NCI-H510A (cell line): ENCODE results near the gene KDM4C.

Source experiments
- DNase-seq: peaks from one replicate; lab custom pipeline; 2025; lab: John Stamatoyannopoulos, UW

The KDM4C gene

DNA sequence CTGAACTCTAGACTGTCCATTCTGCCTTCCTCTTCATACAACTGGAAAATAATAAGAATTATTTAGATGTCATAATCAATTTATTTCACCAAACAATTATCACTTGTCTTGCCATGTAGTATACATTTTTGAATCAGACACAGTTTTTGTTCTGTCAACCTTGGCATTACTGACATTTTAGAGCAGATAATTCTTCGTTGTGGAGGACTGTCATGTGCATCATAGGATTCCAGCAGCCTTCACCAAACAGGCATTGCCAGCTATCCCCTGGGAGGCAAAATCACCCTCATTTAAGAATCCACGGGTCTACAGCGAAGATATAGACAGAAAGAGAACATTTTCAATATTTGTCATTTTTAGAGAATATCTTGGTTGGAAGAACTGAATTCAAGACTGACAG lies 293.9 kb downstream of the KDM4C start:
- no peak for DNase-seq

DNA sequence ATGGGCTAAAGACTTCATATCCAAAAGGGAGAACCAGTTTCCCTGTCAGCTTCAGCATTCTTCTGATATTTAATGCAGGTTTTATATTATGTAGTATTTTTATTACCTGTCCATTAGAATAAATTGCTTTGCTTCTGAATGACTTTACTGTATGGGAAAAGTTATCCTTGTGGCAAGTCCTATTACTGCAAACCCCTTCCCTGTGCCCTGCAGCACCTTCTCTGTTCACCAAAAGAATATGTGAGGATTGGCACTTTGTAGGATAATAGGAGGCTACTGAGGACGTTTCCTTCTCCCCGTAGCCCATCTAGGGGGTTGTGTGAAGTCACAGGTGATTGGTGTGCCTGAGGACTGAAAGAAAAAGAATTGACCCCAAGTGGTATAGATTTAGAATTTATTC lies 296.1 kb downstream of the KDM4C start:
- DNase-seq: no peak

DNA sequence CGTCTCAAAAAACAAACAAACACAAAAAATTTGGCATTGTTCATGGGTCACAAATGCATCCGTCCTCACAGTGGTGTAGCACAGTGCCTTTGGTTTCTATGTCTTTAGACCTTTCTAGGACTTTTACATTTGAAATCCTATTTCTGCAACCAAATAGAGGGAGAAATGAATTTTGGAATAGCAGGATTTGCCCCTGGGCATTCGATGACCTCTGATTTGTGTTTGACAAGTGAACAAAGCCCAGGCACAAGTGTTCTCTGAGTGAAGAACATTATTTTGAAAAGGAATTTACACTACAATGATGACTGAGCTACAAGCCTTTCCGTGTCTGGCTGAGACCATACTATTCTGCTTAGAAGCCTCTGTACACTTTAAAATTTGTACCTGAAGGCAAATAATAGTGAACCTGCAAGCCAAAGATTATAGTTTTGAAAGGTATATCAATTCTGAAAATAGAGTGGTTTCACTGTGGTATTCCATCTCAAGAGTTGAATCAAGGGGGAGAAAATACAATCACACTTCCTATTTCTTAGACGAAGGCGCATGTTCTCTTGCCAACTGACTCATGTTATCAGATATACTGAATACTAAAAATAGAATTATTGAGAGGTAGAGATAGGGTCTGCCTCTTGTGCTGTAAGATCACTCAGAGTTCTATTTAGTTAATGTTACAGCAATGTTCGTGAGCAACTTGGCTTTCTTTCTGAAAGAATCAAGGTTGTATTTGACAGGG lies 297.6 kb downstream of the KDM4C start:
- no peak for DNase-seq

DNA sequence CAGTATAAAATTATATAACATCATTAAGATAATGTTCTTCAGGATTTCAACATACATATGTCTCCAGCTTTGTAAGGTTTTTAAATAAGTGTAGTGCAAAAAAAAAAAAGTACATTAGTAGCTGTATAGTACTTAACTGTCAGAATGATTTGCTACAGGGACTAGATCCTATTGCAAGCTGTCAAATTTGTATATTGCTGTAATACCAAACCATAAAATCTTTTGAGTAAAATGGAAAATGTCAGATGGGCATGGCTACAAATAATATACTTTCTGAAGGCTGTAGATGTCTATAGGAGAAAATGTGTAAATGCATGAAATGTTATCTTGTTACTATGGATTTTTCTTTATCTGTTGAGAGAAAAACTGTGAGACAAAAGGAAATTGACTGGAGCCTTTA lies 298.5 kb downstream of the KDM4C start:
- no peak for DNase-seq

DNA sequence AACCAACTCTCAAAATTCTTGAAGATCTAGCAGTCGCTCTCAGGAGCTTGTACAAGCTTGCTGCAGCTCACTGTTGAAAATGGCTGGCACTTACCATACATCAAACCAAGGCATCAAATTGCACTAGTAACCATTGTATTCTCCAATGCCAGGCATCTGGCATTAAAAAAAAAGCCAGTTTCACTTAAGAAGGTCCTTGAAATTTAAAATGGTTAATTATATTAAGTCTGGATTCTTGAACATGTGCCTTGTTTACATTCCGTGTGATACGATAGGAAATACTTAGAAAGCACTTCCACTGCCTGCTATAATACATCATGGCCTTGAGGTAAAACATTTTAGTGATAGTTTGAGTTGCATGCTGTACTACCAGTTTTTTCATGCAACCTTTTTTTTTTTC lies 300.7 kb downstream of the KDM4C start:
- DNase-seq: no peak

DNA sequence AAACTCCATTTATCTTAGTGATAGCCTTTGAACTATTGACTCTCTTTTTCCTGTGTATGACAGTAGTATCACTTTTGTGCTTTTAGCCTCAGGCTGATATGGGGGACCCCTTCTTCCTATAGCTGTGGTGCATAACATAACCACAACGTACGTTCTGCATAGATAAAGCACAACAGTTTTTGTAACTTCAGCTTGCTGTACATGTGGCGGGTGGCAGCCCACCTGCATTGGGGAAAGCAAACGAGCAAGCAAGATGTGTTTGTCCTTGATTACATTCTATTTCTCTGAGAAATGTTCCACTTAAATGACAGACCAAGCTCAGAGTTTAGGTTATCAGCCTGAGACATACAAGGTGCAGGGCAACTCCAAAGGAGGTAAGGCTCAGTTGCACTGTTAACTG lies 309.4 kb downstream of the KDM4C start:
- no peak for DNase-seq

DNA sequence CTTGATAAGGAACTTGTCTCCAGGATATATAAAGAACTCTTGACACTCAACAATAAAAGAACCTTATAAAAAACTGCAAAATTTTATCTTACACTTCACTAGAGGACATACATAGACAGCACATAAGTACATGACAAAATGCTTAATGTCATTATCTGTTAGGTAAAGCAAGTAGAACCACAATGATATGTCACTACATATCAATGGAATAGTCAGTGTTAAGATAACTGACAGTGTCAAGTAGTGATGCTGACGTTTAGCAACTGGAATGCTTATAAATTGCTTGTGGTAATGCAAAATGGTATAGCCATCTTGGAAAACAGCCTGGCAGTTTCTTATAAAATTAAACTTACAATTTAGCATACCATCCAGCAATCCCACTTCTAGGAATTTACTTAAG lies 314.1 kb downstream of the KDM4C start:
- no peak for DNase-seq

DNA sequence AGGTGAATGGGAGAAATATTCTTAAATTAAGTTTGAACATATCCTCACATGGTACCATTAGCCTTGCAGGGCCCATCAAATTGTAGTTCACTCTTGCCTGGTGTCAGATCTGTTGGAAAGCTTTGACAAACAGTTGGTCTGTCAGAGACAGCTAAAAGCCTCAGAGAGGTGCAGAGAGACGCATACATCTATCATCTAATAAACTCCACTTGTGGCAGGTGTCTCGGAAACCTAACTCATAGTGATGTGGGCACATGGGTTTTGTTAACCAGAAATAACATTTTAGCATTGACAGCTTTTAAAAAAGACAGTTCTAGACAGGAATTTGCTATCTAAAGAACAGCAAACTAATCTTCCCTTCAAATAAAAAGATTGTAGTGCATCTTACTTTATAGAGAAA lies 315.9 kb downstream of the KDM4C start:
- DNase-seq: no peak

DNA sequence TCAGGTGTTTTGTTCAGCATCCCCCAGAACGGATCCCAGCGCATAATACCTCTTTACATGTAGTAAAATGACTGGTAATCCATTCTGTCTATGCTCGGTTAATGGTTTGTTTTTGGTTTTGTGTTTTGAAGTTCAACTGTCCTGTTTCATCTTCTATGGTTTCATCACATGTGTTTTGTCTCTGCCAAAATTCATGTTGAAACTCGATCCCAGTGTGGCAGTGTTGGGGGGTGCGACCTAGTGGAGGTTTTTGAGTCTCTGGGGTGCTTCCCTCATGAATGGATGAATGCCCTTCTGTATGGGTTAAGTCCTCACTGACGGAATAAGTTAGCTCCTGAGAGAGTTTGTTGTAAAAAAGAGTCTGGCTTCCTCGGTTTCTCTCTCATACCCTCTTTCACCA lies 317.4 kb downstream of the KDM4C start:
- DNase-seq: no peak

DNA sequence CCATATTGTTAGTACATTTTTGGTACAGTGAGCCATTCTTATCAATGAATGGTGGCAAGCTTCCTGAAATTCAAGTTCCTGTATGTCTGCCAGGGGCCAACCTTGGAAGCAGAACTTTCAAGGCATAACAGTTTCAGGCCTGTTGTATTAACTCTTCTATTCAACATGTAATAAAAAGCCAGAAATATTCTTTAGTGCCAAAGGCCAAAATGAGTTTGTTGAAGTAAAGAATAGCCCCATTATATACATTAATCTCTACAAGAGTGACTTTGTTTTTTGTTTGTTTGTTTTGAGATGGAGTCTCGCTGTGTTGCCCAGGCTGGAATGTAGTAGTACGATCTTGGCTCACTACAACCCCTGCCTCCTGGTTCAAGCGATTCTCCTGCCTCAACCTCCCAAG lies 321.3 kb downstream of the KDM4C start:
- no peak for DNase-seq

DNA sequence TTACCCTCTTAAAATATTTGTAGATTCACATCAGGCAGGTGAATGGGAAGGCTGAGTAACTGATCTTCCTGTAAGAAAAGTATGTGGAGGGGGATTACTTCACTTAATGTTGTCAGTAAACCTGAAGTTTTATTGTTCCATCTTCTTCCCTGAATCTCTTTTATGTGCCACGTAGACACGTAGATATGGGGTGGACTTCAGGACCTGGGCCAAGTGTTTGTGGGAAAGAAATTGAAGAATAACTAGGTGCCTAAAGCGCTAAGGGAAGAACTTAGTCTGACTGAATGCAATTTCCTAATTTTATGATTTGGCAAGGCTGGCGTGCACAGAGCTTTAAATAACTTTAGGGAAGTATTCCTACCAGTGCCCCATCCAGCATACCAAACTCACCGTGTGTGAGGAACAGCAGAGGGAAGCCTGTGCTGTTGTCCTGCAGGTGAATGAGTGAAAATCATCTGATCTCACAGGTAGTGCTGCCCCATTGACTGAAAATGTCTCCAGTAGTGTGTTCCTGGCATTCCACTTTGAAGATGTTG lies 323.4 kb downstream of the KDM4C start:
- DNase-seq: no peak

DNA sequence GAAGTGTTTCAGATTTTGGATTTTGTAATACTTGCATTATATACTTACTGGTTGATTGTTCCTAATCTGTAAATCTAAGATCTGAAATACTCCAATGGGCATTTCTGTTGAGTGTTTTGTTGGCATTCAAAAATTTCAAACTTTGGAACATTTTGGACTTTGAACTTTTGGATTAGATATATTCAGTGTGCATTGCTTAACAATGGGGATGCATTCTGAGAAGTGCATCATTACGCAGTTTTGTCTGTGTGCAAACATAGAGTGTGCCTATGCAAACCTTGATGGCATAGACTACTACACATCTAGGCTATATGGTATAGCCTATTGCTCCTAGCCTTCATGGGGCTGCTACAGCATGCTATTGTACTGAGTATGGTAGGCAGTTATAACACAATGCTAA lies 325.4 kb downstream of the KDM4C start:
- DNase-seq: no peak

DNA sequence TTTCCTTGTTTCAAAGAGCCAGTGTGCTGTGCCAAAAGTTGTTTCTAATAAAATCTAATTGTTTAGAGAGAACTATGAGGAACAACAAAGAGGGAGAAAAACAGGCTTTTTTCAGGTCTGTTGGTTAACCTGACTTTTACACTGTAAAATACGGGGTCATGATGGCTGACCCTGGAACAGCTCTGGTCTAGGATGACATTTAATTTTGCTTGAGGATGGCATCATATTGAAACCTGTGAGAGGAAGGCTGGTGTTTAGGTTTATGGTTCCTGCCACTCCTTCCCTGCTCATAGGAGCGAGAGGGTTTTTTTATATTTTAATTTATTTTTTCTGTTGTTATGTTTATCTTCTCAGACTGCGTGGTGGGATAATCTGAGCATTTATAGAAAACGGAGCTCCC lies 327.6 kb downstream of the KDM4C start:
- no peak for DNase-seq

DNA sequence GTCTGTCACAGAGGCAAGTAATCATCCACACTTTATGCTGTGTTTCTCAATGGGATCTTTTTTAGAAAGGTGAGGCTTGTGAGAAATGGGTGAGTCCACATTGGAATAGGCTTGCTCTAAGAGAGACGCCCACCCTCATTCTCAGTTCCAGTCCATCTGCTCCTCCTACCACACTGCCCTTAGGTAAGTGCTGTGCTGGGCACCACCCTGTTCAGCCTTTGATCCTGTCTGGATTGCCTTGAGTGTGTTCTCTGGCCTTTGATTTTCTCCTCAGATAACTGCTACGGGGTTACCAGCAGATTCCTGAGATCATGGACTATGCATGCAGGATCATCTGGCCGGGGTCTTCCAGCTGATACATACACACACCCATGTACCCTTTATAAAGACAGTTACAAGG lies 328.6 kb downstream of the KDM4C start:
- DNase-seq: no peak

DNA sequence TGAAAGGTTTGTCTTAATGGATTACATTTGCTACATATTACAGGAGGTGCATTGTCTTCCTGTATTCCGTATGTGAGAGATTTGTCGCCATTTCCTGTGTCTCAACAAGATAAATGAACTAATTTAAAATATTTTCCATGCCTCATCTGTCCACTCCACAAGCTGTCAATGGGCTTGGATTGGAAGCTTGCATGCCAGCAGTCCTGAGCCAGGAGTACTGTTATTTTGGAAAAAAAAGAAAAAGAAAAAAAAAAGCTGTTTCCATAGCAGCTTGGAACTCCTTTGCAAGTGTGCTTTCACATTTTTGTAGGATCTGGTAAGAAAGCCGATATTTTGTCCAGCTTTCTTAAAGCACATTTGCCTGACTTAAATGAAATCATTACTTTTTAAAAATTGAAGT lies 330.8 kb downstream of the KDM4C start:
- no peak for DNase-seq

DNA sequence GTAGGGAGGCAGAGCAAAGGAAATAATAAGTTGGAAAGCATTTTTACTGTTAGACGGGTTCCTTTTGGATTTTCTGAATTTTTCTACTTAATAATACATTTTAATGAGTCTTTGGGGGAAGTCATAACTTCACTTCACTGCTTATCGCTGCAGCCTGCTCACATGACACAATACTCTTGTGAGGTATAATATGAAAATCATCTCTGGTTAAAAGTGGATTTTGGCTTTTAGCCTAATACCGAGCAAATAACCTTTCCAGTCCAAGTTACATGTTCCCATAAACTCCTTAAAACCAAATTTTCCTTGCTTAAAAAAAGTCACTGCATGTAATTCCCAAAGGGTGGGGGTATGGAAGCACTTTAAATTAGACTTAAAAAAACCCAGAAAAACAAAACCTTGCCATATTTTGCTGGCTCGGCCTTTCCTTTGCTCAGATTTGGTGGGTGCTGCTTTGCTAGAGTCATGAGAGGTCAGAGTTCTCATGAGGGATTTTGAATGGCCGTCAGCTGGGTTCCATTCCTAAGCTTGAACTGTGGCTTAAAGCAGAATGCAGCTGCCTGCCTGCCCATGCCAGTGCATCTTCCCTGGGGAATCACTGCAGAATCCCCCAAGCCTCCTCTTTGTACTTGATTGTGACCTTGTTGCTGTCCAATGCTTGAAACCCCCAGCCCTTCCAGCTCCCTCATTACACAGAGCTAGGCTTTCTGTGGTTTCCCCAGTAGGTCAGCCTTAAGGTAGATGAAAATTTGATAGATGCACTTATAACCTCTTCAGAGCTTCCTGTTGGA lies 331.8 kb downstream of the KDM4C start:
- no peak for DNase-seq

DNA sequence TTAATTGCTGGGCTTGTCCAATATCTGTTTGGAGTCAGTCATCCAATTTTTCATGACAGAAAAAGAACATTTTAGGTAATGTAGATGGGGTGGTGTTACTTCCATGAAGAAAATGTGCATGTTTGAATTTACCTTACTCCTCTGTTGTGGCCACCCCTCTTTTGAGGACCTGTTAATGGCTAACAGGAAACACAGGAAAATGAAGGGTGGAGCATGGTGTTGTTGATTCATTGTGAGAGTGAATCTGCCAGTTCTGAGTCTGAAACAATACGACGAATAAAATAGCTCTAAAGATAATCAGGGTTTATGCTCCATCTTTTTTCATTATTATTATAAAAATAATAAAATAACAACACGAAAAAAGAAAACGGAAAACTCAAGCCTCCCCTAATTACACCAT lies 335.3 kb downstream of the KDM4C start:
- no peak for DNase-seq

DNA sequence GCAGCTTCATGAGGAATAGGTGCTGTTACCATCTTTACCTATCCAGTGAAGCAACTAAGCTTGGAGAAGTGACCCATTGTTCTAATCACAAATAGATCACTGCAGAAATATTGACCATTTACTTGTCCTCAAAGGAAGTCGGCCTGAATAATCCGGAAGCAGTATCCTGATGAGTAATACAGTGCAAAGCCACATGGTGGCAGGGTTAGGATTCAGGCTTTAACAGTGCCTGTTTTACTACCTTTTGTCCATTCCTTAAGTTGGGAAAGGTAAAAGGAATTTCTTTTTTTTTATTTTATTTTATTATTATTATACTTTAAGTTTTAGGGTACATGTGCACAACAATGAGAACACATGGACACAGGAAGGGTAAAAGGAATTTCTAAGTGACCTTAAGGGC lies 336.3 kb downstream of the KDM4C start:
- no peak for DNase-seq

DNA sequence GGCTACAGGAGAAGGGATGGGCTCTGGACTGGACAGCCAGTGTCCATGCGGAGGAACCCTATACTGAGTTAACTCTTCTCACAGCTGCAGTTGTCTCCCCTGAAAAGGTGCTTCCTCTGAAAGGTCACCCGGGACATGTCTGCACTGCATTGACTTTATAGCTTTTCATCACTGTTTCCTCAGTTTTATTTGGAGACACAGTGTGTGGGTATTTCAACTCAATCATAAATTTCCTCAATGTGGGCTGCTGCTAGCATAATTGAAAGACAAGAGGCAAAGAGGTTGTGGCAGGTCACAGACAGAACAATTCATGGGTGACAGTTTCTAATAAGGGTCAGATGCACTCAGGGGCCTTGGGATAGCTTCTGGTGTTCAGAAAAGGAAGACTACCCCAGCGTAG lies 336.8 kb downstream of the KDM4C start:
- DNase-seq: no peak

DNA sequence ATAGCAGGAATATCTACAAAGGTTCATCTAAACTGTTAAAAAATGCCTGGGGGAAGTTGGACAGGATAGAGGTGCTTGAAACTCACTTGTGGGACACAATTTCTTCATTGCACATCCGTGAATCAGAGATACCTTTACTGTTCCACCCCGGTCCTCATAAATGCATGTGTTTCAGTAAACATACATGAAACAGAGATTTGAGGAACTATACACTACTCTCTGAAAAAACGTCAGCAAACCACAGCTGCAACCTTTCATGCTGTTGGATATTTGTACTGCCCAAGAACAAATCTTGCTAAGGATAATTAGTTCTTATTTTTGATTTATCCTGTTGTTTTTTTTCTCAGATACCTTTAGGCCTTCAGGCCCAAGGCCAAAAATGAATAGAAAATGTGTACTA lies 337.3 kb downstream of the KDM4C start:
- no peak for DNase-seq

DNA sequence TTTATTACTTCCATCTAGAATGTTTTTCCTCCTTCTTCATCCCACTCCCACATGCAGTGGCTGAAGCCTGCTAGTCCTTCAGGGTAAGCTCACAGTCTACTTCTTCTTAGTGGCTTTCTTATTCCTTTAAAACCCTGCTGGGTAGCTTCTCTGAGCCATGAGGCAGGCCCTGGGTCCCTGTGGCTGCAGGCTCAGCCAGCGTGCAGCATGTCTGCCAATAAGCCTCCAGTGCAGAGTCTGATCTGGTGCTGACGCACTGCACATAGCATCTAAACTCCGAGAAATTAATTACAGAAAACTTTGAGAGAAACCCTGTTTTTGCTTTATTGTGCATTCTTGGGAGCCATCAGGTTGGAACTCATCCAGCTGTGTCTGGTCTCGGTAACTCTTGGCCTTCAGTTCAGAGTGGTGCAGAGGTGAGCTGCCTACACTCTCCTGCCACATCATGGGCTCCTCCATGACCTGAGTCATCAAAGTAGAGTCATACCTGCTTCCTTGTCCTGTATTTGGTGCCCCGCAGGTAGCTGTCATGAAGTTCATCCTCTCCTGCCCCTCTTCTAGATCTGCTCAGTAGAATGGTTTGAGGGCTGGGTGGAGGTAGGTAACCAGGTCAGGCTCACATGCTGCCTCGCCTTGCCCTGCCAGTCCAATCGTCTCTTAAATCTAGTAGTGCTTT lies 339.4 kb downstream of the KDM4C start:
- no peak for DNase-seq

DNA sequence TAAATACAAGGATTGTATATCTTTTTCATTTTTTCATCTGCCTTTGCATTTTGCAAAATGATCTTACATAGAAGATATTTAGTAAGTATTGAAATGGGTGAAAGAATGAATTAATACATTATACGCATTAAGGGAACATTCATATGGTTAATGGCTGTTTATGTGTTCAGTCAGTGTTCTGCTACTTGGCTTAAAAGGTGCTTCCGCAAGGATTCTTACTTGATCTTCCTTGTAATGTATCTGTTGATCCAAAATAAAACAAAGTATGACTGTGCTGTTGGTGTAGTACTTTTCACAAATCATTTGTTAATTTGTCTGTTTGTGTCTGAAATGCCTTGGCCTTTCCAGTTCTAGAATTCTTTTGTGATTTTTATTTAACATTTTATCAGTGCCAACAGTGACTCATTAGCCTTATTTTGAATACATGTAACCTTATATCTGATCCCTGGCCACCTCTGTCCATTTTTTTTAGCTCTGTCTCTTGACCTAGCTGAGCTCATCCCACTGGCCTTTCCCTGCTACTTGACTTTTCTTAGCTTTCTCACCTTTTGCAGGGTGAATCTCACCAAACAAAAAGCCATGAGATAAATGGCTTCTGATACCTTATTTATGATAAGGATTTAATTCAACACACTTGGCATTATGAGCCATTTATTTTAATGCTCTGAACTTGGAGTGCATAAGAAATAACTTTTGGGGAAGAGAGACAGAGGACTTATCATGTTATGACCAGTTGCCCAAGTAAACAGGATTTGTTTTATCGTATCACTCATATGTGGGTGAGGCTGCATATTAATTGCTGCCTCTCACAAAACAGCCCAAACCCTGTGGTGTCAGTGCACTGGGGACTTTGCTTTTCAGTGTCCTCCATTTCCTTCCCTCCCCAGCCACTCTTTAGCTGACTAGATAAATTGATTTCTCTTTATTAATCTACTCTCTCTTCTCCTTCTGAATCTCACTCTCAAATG lies 340.3 kb downstream of the KDM4C start:
- no peak for DNase-seq
